HepG2 (cell line): ENCODE data around the gene PARN. TPM values are rescaled to one million over a fixed set of nuclear protein-coding genes. Genes with fewer than 3 reads are reported as not detected.
A peak's percentile ranks its signal among the peaks of the same experiment; 100 is the strongest.

ENCODE experiments used
- ARID2 ChIP-seq: sonication (generic); formaldehyde crosslinking; IDR thresholded peaks from 2 replicates; pipeline ENCODE4 v1.8.1; 2022; ENCODE audit warnings: mild to moderate bottlenecking, missing genetic modification reagents, borderline replicate concordance
- GPN1 ChIP-seq: sonication (generic); formaldehyde crosslinking; IDR thresholded peaks from 2 replicates; pipeline ENCODE4 v1.5.1; 2020; ENCODE audit warnings: missing genetic modification reagents, borderline replicate concordance
- HMGXB3 ChIP-seq: sonication (generic); formaldehyde crosslinking; IDR thresholded peaks from 2 replicates; pipeline ENCODE4 v1.4.0; 2020; ENCODE audit warnings: missing genetic modification reagents, borderline replicate concordance
- HNRNPL ChIP-seq: fragments of 200-400 bp; formaldehyde crosslinking; IDR thresholded peaks from 2 replicates; pipeline ENCODE4 v1.6.1; 2017; ENCODE audit warnings: mild to moderate bottlenecking, low read depth, low read length
- MBNL3 ChIP-seq: fragments of 250-450 bp; sonication (Bioruptor Pico); conservative IDR thresholded peaks from 2 replicates; pipeline ENCODE4 v1.8.0; 2022; ENCODE audit warnings: mild to moderate bottlenecking, inconsistent platforms
- PPARG ChIP-seq: conservative IDR thresholded peaks from 2 replicates; pipeline ENCODE4 v1.6.1; 2016; ENCODE audit warnings: missing biosample characterization, missing genetic modification reagents
- TCF12 ChIP-seq, 2 experiments: fragments of 450-650 bp in 1 of 2; sonication (generic) in 1 of 2; formaldehyde crosslinking in 1 of 2; IDR thresholded peaks; 2 replicates each; pipeline versions ENCODE4 v1.6.1 to v1.8.0; 2017 to 2022; ENCODE audit warnings: antibody characterized with exemption in 1 of 2, mild to moderate bottlenecking in 1 of 2, missing genetic modification reagents in 1 of 2, moderate library complexity in 1 of 2
- TEAD3 ChIP-seq: optimal IDR thresholded peaks from 2 replicates; pipeline ENCODE3; 2016; ENCODE audit warnings: borderline replicate concordance
- ZC3H4 ChIP-seq: sonication (generic); formaldehyde crosslinking; IDR thresholded peaks from 2 replicates; pipeline ENCODE4 v1.4.0; 2020; ENCODE audit warnings: missing genetic modification reagents, borderline replicate concordance
- ZNF138 ChIP-seq: sonication (generic); formaldehyde crosslinking; IDR thresholded peaks from 2 replicates; pipeline ENCODE4 v1.5.0; 2020; ENCODE audit warnings: mild to moderate bottlenecking, low read depth, missing genetic modification reagents
- ZNF232 ChIP-seq: sonication (generic); formaldehyde crosslinking; IDR thresholded peaks from 2 replicates; pipeline ENCODE4 v1.4.0; 2020; ENCODE audit warnings: missing genetic modification reagents, borderline replicate concordance
- ZNF503 ChIP-seq: sonication (generic); formaldehyde crosslinking; IDR thresholded peaks from 2 replicates; pipeline ENCODE4 v1.4.0; 2020; ENCODE audit warnings: missing genetic modification reagents
- ZNF878 ChIP-seq: sonication (generic); formaldehyde crosslinking; IDR thresholded peaks from 2 replicates; pipeline ENCODE4 v1.8.1; 2023; ENCODE audit warnings: mild to moderate bottlenecking, missing genetic modification reagents, moderate library complexity
- ZNF883 ChIP-seq: sonication (generic); formaldehyde crosslinking; IDR thresholded peaks from 2 replicates; pipeline ENCODE4 v1.5.1; 2020; ENCODE audit warnings: mild to moderate bottlenecking, missing genetic modification reagents; ENCODE audit errors: not compliant biosample characterization
- polyA plus RNA-seq, 8 experiments: library from polyadenylated mRNA; depleted of rRNA in 3 of 8; stranded (reverse) in 7 of 8; unstranded in 1 of 8; fragments of >200 nt; fragmentation: Illumina TruSeq in 4 of 8; extraction: Trizol in 4 of 8; gene quantifications; 2 replicates each; pipeline versions ENCODE4 v1.2.1 to v1.2.3, GENCODE V29; 2011 to 2016; ENCODE audit warnings: low read depth in 4 of 8, missing spikeins in 1 of 8, mixed read lengths in 1 of 8; ENCODE audit not compliant: insufficient read depth in 1 of 8
- total RNA-seq, 5 experiments: library from RNA; depleted of rRNA; stranded (reverse); fragments of >200 nt; fragmentation: Illumina TruSeq; extraction: Trizol; gene quantifications; 2 replicates each; pipeline ENCODE4 v1.2.3, GENCODE V29; 2016; ENCODE audit warnings: low read depth in 1 of 5
- TF ChIP-seq, protein P1 (sequence below), 2 experiments: sonication (generic) in 1 of 2; formaldehyde crosslinking in 1 of 2; IDR thresholded peaks; 2 replicates each; pipeline versions ENCODE4 v1.6.1 to v1.9.0; 2014 to 2022; ENCODE audit warnings: antibody characterized with exemption in 1 of 2, borderline replicate concordance in 1 of 2, inconsistent platforms in 1 of 2, low read depth in 1 of 2, missing genetic modification reagents in 1 of 2
- TF ChIP-seq, protein P2 (sequence below): sonication (generic); formaldehyde crosslinking; IDR thresholded peaks from 2 replicates; pipeline ENCODE4 v1.4.0; 2020; ENCODE audit warnings: missing genetic modification reagents

Gene PARN
- total and polyA plus RNA-seq, 2 of the 13 experiments (the other 11 are each of a cell fraction or from before 2014, with no cell fraction given) = 13.3 to 47.6 TPM

- TF ChIP-seq HNRNPL (no peak), ZNF878 (CRISPR knock-in tag) (no peak), ZNF232 (CRISPR knock-in tag) (no peak), ARID2 (no peak), ZNF883 (no peak), TCF12 (IDR thresholded peaks at IDR 0.05) (no peak), TCF12 (CRISPR knock-in tag; IDR thresholded peaks at IDR 0.05) (no peak), ZNF503 (CRISPR knock-in tag) (no peak), PPARG (CRISPR knock-in tag) (peak; percentile 46; the same call in 1 of the 2 replicates), ZC3H4 (no peak), HMGXB3 (CRISPR knock-in tag) (no peak), GPN1 (CRISPR knock-in tag) (no peak), MBNL3 (CRISPR knock-in tag) (no peak), TEAD3 (peak; percentile 21), ZNF138 (CRISPR knock-in tag) (no peak)
- TF ChIP-seq, protein P1, sequence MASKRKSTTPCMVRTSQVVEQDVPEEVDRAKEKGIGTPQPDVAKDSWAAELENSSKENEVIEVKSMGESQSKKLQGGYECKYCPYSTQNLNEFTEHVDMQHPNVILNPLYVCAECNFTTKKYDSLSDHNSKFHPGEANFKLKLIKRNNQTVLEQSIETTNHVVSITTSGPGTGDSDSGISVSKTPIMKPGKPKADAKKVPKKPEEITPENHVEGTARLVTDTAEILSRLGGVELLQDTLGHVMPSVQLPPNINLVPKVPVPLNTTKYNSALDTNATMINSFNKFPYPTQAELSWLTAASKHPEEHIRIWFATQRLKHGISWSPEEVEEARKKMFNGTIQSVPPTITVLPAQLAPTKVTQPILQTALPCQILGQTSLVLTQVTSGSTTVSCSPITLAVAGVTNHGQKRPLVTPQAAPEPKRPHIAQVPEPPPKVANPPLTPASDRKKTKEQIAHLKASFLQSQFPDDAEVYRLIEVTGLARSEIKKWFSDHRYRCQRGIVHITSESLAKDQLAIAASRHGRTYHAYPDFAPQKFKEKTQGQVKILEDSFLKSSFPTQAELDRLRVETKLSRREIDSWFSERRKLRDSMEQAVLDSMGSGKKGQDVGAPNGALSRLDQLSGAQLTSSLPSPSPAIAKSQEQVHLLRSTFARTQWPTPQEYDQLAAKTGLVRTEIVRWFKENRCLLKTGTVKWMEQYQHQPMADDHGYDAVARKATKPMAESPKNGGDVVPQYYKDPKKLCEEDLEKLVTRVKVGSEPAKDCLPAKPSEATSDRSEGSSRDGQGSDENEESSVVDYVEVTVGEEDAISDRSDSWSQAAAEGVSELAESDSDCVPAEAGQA (IDR thresholded peaks at IDR 0.05; ENCODE audit: low read depth) = no peak
- TF ChIP-seq, protein P1 (CRISPR knock-in tag; IDR thresholded peaks at IDR 0.05; ENCODE audit: borderline replicate concordance) = no peak
- TF ChIP-seq, protein P2, sequence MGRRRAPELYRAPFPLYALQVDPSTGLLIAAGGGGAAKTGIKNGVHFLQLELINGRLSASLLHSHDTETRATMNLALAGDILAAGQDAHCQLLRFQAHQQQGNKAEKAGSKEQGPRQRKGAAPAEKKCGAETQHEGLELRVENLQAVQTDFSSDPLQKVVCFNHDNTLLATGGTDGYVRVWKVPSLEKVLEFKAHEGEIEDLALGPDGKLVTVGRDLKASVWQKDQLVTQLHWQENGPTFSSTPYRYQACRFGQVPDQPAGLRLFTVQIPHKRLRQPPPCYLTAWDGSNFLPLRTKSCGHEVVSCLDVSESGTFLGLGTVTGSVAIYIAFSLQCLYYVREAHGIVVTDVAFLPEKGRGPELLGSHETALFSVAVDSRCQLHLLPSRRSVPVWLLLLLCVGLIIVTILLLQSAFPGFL (CRISPR knock-in tag) = no peak
These were observed 153.9 kb downstream of the PARN start (continued) for GRCh38 chr16:14476183-14476582.
